Neuronal stem cell (in vitro differentiated cells): Measurements from ENCODE around the gene ADCK2.

Source experiments
- DNase-seq: peaks from one replicate; pipeline ENCODE4 v3.0.0-alpha.2; 2013; ENCODE audit warnings: low spot score
- H2AFZ ChIP-seq: one replicate; pipeline ENCODE4 v1.6.1; 2013; ENCODE audit warnings: mild to moderate bottlenecking, low read length, inconsistent platforms
- H2AK5ac ChIP-seq: 2 replicates; pipeline ENCODE4 v1.6.1; 2013; ENCODE audit warnings: low read depth, mild to moderate bottlenecking, inconsistent platforms, low read length, moderate library complexity, mixed read lengths
- H2BK120ac ChIP-seq: 2 replicates; pipeline ENCODE4 v1.6.1; 2013; ENCODE audit warnings: low read depth, mild to moderate bottlenecking, inconsistent platforms, low read length, moderate library complexity, mixed read lengths
- H2BK12ac ChIP-seq: one replicate; pipeline ENCODE4 v1.6.1; 2013; ENCODE audit warnings: low read length, inconsistent platforms
- H2BK15ac ChIP-seq: 2 replicates; pipeline ENCODE4 v1.6.1; 2013; ENCODE audit warnings: mild to moderate bottlenecking, low read length, inconsistent platforms, mixed read lengths
- H2BK5ac ChIP-seq: one replicate; pipeline ENCODE4 v1.6.1; 2013; ENCODE audit warnings: inconsistent platforms, mild to moderate bottlenecking, low read length, moderate library complexity
- H3K14ac ChIP-seq: one replicate; pipeline ENCODE4 v1.6.1; 2013; ENCODE audit warnings: low read length, inconsistent platforms
- H3K18ac ChIP-seq: 2 replicates; pipeline ENCODE4 v1.6.1; 2013; ENCODE audit warnings: low read length, inconsistent platforms
- H3K23ac ChIP-seq: 2 replicates; pipeline ENCODE4 v1.6.1; 2013; ENCODE audit warnings: low read depth, mild to moderate bottlenecking, mixed read lengths, low read length, inconsistent platforms; ENCODE audit not compliant: poor library complexity
- H3K27ac ChIP-seq: replicated peaks from 3 replicates; pipeline ENCODE4 v1.5.1; 2013; ENCODE audit warnings: low read length, inconsistent platforms
- H3K27me3 ChIP-seq, 3 experiments: 2 replicates each; pipeline ENCODE4 v1.6.1; 2013; ENCODE audit warnings: low read length in 3 of 3, mild to moderate bottlenecking in 2 of 3, inconsistent platforms in 1 of 3, low read depth in 1 of 3, mixed read lengths in 1 of 3, moderate library complexity in 1 of 3; ENCODE audit not compliant: control insufficient read depth in 3 of 3, insufficient read depth in 3 of 3
- H3K36me3 ChIP-seq, 2 donors: replicated peaks in 1 of 2; 2 replicates each; pipeline ENCODE4 v1.6.1; 2013; ENCODE audit warnings: low read length in 2 of 2; ENCODE audit not compliant: control insufficient read depth in 2 of 2, insufficient read depth in 2 of 2
- H3K4ac ChIP-seq: 2 replicates; pipeline ENCODE4 v1.6.1; 2013; ENCODE audit warnings: inconsistent platforms, mild to moderate bottlenecking, low read length, moderate library complexity
- H3K4me1 ChIP-seq, 2 donors: 1 replicate in 1 of 2; 2 replicates in 1 of 2; pipeline ENCODE4 v1.6.1; 2013; ENCODE audit warnings: low read length in 2 of 2, low read depth in 1 of 2; ENCODE audit not compliant: control insufficient read depth in 2 of 2, insufficient read depth in 1 of 2
- H3K4me2 ChIP-seq: one replicate; pipeline ENCODE4 v1.6.1; 2013; ENCODE audit warnings: mild to moderate bottlenecking, low read length, inconsistent platforms; ENCODE audit not compliant: insufficient read depth, poor library complexity, severe bottlenecking
- H3K4me3 ChIP-seq, 2 donors: 2 replicates each; pipeline ENCODE4 v1.5.1; 2013; ENCODE audit warnings: low read length in 2 of 2, mild to moderate bottlenecking in 2 of 2, inconsistent platforms in 1 of 2, moderate library complexity in 1 of 2
- H3K79me1 ChIP-seq: one replicate; pipeline ENCODE4 v1.6.1; 2013; ENCODE audit warnings: low read depth, mild to moderate bottlenecking, inconsistent platforms, low read length, moderate library complexity
- H3K9ac ChIP-seq: one replicate; pipeline ENCODE4 v1.6.1; 2013; ENCODE audit warnings: mild to moderate bottlenecking, low read depth, low read length, inconsistent platforms; ENCODE audit not compliant: poor library complexity
- H3K9me3 ChIP-seq, 2 donors: replicated peaks in 1 of 2; 2 replicates each; pipeline versions ENCODE3 to v1.6.1; 2013; ENCODE audit warnings: low read length in 2 of 2, mild to moderate bottlenecking in 2 of 2, inconsistent platforms in 1 of 2, low read depth in 1 of 2, mixed read lengths in 1 of 2, moderate library complexity in 1 of 2; ENCODE audit not compliant: control insufficient read depth in 2 of 2, insufficient read depth in 1 of 2
- H4K8ac ChIP-seq: one replicate; pipeline ENCODE4 v1.6.1; 2013; ENCODE audit warnings: low read depth, mild to moderate bottlenecking, inconsistent platforms, low read length, moderate library complexity
- H4K91ac ChIP-seq: one replicate; pipeline ENCODE4 v1.6.1; 2013; ENCODE audit warnings: low read length, low read depth, mild to moderate bottlenecking, inconsistent platforms; ENCODE audit not compliant: poor library complexity
- WGBS, 2 donors: extraction: QIAGEN DNeasy Blood & Tissue Kit; methylation state at CpG; one replicate each; pipeline ENCODE4 v1.1.7; 2013; ENCODE audit warnings: missing lambda C conversion rate in 2 of 2, mixed read lengths in 1 of 2; ENCODE audit not compliant: insufficient read length in 2 of 2, insufficient replicate concordance in 1 of 2; ENCODE audit errors: extremely low coverage in 2 of 2; 5-methylcytosine and 5-hydroxymethylcytosine counted together

The ADCK2 gene

GRCh38 chr7:140697447-140698143 is 24.9 kb downstream of the ADCK2 start:
- Histone ChIP-seq H2BK12ac (no peak overlapping the region), H3K18ac (no peak overlapping the region)
- DNase-seq: no peak

DNA sequence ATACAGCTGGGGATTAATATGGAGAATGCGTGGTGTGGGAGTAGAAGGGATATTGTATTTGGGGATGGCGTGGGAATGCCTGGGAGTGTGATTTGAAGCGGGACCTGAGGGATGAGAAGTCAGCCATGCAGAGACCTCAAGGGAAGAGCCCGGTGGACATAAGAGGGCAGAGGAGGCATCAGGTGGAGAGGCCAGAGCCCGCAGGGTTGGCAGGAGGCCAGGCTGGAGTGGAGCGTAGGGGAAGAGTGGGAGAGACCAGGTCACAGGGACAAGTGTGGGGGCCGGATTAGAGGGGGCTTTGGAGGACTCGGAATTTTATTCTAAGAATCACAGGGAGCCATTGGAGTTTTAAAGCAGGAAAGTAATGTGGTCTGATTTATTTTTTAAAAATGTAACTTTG is 25.7 kb downstream of the ADCK2 start:
- no peak overlapping the region for H3K4me3 ChIP-seq

More at GRCh38 chr7:140697447-140698143, 24.9 kb downstream of the ADCK2 start:
- Histone ChIP-seq H3K23ac (peak overlapping the region; percentile 99), H2BK120ac (no peak overlapping the region), H3K14ac (no peak overlapping the region), H3K36me3 (peaks cover under 1 to 9% of the 10 kb centered on the region in 2 donors), H2BK5ac (no peak overlapping the region), H2BK15ac (no peak overlapping the region), H3K9me3 (no peaks in the 10 kb centered on the region), H2AK5ac (no peak overlapping the region), H2AFZ (peak overlapping the region; percentile 99), H3K27me3 (no peaks in the 10 kb centered on the region), H3K4me2 (peak overlapping the region; percentile 73), H3K9ac (peak overlapping the region; percentile 88), H3K4ac (no peak overlapping the region), H3K79me1 (peaks cover 7% of the 10 kb centered on the region), H3K4me3 (peak overlapping the region; percentile 93 to 96), H3K4me1 (peaks cover 3 to 6% of the 10 kb centered on the region in 2 donors), H3K27ac (no peak overlapping the region), H4K8ac (no peak overlapping the region), H4K91ac (no peak overlapping the region)
- WGBS, 2 donors: no CpG with 5 or more reads among the region's 24 CpGs

GRCh38 chr7:140702774-140703173 is 30.0 kb downstream of the ADCK2 start:
- H3K23ac ChIP-seq: no peak overlapping the region
- H2BK15ac ChIP-seq: no peak overlapping the region
- no peak overlapping the region for H2BK120ac ChIP-seq
- H3K4ac ChIP-seq: no peak overlapping the region
- H3K36me3 ChIP-seq: peaks cover 14 to 50% of the 10 kb centered on the region in 2 donors
- no peak overlapping the region for H2BK12ac ChIP-seq
- no peaks in the 10 kb centered on the region for H3K27me3 ChIP-seq
- H2BK5ac ChIP-seq: no peak overlapping the region
- peaks cover 0 to 6% of the 10 kb centered on the region in 2 donors for H3K9me3 ChIP-seq
- H4K91ac ChIP-seq: no peak overlapping the region
- H3K9ac ChIP-seq: no peak overlapping the region
- H3K4me2 ChIP-seq: no peak overlapping the region
- H3K4me1 ChIP-seq: no peaks in the 10 kb centered on the region
- H2AFZ ChIP-seq: no peak overlapping the region
- H2AK5ac ChIP-seq: no peak overlapping the region
- H3K4me3 ChIP-seq: no peak overlapping the region
- no peak for DNase-seq
- no peak overlapping the region for H4K8ac ChIP-seq
- H3K79me1 ChIP-seq: peaks cover 2% of the 10 kb centered on the region
- H3K14ac ChIP-seq: no peak overlapping the region
- no peak overlapping the region for H3K27ac ChIP-seq
- H3K18ac ChIP-seq: no peak overlapping the region
- no CpG with 5 or more reads among the region's 10 CpGs for WGBS, 2 donors

More for the DNA sequence above, 25.7 kb downstream of the ADCK2 start:
- H3K14ac ChIP-seq: no peak overlapping the region
- peaks cover 7% of the 10 kb centered on the region for H3K79me1 ChIP-seq
- H3K9ac ChIP-seq: no peak overlapping the region
- H4K91ac ChIP-seq: no peak overlapping the region
- no peak overlapping the region for H3K23ac ChIP-seq
- no peak overlapping the region for H2BK5ac ChIP-seq
- no peak overlapping the region for H2AK5ac ChIP-seq
- peaks cover 3 to 6% of the 10 kb centered on the region in 2 donors for H3K4me1 ChIP-seq
- H3K9me3 ChIP-seq: peaks cover 0 to 2% of the 10 kb centered on the region in 2 donors
- WGBS, 2 donors: 100% methylated on average over 1 to 2 of the region's 8 CpGs
- no peak overlapping the region for H3K4ac ChIP-seq
- peaks cover 3 to 17% of the 10 kb centered on the region in 2 donors for H3K36me3 ChIP-seq
- H2AFZ ChIP-seq: no peak overlapping the region
- H4K8ac ChIP-seq: no peak overlapping the region
- H3K27me3 ChIP-seq: no peaks in the 10 kb centered on the region
- no peak overlapping the region for H2BK15ac ChIP-seq
- no peak overlapping the region for H3K18ac ChIP-seq
- H2BK12ac ChIP-seq: no peak overlapping the region
- no peak overlapping the region for H3K27ac ChIP-seq
- H3K4me2 ChIP-seq: no peak overlapping the region
- DNase-seq: no peak
- H2BK120ac ChIP-seq: no peak overlapping the region

- DNase-seq: no peak
- H3K4ac ChIP-seq: no peak overlapping the region
- H3K36me3 ChIP-seq: peaks cover 14 to 49% of the 10 kb centered on the region in 2 donors
- no peak overlapping the region for H2BK5ac ChIP-seq
- H2AFZ ChIP-seq: no peak overlapping the region
- no peak overlapping the region for H3K4me3 ChIP-seq
- H3K14ac ChIP-seq: no peak overlapping the region
- no peaks in the 10 kb centered on the region for H3K4me1 ChIP-seq
- no peaks in the 10 kb centered on the region for H3K27me3 ChIP-seq
- peaks cover 2% of the 10 kb centered on the region for H3K79me1 ChIP-seq
- no peak overlapping the region for H2BK12ac ChIP-seq
- peaks cover 0 to 6% of the 10 kb centered on the region in 2 donors for H3K9me3 ChIP-seq
- H2AK5ac ChIP-seq: no peak overlapping the region
- H2BK120ac ChIP-seq: no peak overlapping the region
- no peak overlapping the region for H3K9ac ChIP-seq
- no peak overlapping the region for H4K8ac ChIP-seq
- H3K18ac ChIP-seq: no peak overlapping the region
- no peak overlapping the region for H3K4me2 ChIP-seq
- no CpG with 5 or more reads among the region's 2 CpGs for WGBS, 2 donors
- H4K91ac ChIP-seq: no peak overlapping the region
- no peak overlapping the region for H3K23ac ChIP-seq
- H2BK15ac ChIP-seq: no peak overlapping the region
- H3K27ac ChIP-seq: no peak overlapping the region
Measured at GRCh38 chr7:140704205-140704604, 31.5 kb downstream of the ADCK2 start.
